Tibial nerve (tissue), 4 donors: ENCODE measurements around the gene EBF4.

ENCODE experiments used
- CTCF ChIP-seq, 5 experiments: fragments of 200-600 bp in 3 of 5; fragments of 450-650 bp in 2 of 5; sonication (generic) in 3 of 5; IDR thresholded peaks; one replicate each; pipeline ENCODE4 v1.5.1; 2016 to 2019; ENCODE audit warnings: antibody characterized with exemption in 5 of 5, mild to moderate bottlenecking in 3 of 5, moderate library complexity in 2 of 5
- EP300 ChIP-seq, 2 donors: sonication (generic); formaldehyde crosslinking; IDR thresholded peaks; one replicate each; pipeline ENCODE4 v1.6.1; 2017; ENCODE audit warnings: antibody characterized with exemption in 2 of 2, mild to moderate bottlenecking in 1 of 2
- POLR2A ChIP-seq, 2 donors: fragments of 450-650 bp; IDR thresholded peaks; one replicate each; pipeline ENCODE4 v1.6.1; 2017; ENCODE audit warnings: antibody characterized with exemption in 2 of 2, mild to moderate bottlenecking in 2 of 2, moderate library complexity in 2 of 2

DNA sequence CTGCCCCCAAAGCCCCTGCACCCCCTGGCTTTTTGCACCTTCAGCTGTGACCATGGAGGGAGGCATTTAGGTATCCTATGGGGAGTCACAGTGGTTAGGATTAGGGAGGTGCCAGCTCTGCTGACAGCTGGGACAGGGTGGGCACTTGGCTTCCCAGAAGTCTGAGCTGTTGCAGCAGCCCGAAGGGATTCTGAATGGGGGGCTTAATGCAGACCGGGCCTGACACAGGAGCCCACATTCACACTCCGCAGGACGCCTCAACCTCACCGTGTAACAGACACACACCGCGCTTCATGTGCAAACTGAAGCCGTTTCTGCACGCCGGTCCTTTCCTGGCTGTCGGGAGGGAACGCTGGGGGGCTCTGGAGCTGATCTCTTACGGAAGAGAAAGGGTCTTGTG lies 1.9 kb downstream of the EBF4 start:
- no peak for TF ChIP-seq CTCF (IDR thresholded peaks at IDR 0.05)
- no peak for TF ChIP-seq EP300 (IDR thresholded peaks at IDR 0.05)
- no peak for TF ChIP-seq POLR2A (IDR thresholded peaks at IDR 0.05)
